Stomach (tissue), 4 donors: Measurements from ENCODE around the gene PPTC7.

Experiments used
- POLR2A ChIP-seq, 4 donors: fragments of 450-650 bp; IDR thresholded peaks; one replicate each; pipeline ENCODE4 v1.6.1; 2016; ENCODE audit warnings: antibody characterized with exemption in 4 of 4, control low read depth in 2 of 4, mild to moderate bottlenecking in 1 of 4, moderate library complexity in 1 of 4
- TF ChIP-seq, protein P1 (sequence below), 7 experiments: fragments of 450-650 bp in 4 of 7; fragments of 200-600 bp in 3 of 7; sonication (generic) in 3 of 7; IDR thresholded peaks; one replicate each; pipeline ENCODE4 v1.5.1; 2016 to 2019; ENCODE audit warnings: antibody characterized with exemption in 7 of 7, control low read depth in 2 of 7, mild to moderate bottlenecking in 1 of 7

DNA sequence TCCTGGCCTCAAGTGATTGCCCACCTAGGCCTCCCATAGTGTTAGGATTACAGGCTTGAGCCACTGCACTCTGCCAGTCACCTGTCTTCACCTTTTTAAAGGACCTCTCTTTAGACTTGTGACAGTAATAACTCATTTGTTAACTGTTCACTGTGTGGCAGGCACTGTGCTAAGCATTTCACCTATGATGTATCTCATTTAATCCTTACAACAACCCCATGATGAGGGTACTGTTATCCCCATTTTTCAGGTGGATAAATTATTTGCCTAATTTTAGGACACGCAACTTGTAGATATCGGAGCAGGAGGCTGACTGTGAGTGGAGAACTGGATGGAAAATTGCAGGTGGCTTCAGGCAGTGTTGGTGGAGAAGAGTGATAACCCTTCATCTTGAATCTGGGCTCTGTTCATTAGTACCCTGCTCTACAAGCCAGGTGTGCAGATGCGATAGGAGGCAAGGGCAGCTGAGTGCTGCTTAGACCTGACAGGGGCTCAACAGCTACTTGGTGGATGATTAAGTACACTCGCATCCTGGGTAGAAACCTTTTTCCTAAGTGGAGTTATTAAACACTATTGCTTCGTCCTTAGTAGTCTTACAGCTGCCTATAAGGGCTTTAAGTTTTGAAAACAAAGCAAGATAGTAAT lies 33.5 kb upstream of the PPTC7 start:
- TF ChIP-seq, protein P1, sequence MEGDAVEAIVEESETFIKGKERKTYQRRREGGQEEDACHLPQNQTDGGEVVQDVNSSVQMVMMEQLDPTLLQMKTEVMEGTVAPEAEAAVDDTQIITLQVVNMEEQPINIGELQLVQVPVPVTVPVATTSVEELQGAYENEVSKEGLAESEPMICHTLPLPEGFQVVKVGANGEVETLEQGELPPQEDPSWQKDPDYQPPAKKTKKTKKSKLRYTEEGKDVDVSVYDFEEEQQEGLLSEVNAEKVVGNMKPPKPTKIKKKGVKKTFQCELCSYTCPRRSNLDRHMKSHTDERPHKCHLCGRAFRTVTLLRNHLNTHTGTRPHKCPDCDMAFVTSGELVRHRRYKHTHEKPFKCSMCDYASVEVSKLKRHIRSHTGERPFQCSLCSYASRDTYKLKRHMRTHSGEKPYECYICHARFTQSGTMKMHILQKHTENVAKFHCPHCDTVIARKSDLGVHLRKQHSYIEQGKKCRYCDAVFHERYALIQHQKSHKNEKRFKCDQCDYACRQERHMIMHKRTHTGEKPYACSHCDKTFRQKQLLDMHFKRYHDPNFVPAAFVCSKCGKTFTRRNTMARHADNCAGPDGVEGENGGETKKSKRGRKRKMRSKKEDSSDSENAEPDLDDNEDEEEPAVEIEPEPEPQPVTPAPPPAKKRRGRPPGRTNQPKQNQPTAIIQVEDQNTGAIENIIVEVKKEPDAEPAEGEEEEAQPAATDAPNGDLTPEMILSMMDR (IDR thresholded peaks at IDR 0.05), result no peak
- TF ChIP-seq POLR2A (IDR thresholded peaks at IDR 0.05), result no peak
